Smooth muscle cell (in vitro differentiated cells): ENCODE results near the gene CD6. TPM values are rescaled to one million over a fixed set of nuclear protein-coding genes. Genes with fewer than 3 reads are reported as not detected.

Source experiments
- DNase-seq: peaks from one replicate; lab custom pipeline; 2025; ENCODE audit not compliant: unreplicated experiment; lab: John Stamatoyannopoulos, UW
- H2AFZ ChIP-seq: fragments of 200-600 bp; sonication (generic); 2 replicates; pipeline ENCODE4 v1.6.0; 2016; ENCODE audit warnings: antibody characterized with exemption, low read depth, mild to moderate bottlenecking
- H3F3A ChIP-seq: fragments of 200-600 bp; sonication (generic); 2 replicates; pipeline ENCODE4 v1.6.0; 2017; ENCODE audit warnings: antibody characterized with exemption, low read depth
- H3K27ac ChIP-seq: fragments of 200-600 bp; sonication (generic); 2 replicates; pipeline ENCODE4 v1.5.1; 2016; ENCODE audit warnings: low read depth, mild to moderate bottlenecking
- H3K27me3 ChIP-seq: fragments of 200-600 bp; sonication (generic); 2 replicates; pipeline ENCODE4 v1.6.1; 2016; ENCODE audit warnings: low read depth, mild to moderate bottlenecking
- H3K36me3 ChIP-seq: fragments of 200-600 bp; sonication (generic); 2 replicates; pipeline ENCODE4 v1.5.1; 2016; ENCODE audit warnings: low read depth
- H3K4me1 ChIP-seq: fragments of 200-600 bp; sonication (generic); 2 replicates; pipeline ENCODE4 v1.5.1; 2016; ENCODE audit warnings: low read depth
- H3K4me2 ChIP-seq: fragments of 200-600 bp; sonication (generic); 2 replicates; pipeline ENCODE4 v1.6.0; 2016; ENCODE audit warnings: mild to moderate bottlenecking
- H3K4me3 ChIP-seq: fragments of 200-600 bp; sonication (generic); 2 replicates; pipeline ENCODE4 v1.5.1; 2016; ENCODE audit warnings: mild to moderate bottlenecking
- H3K79me2 ChIP-seq: fragments of 200-600 bp; sonication (generic); 2 replicates; pipeline ENCODE4 v1.6.0; 2016; ENCODE audit warnings: low read depth, mild to moderate bottlenecking
- H3K9ac ChIP-seq: fragments of 200-600 bp; sonication (generic); 2 replicates; pipeline ENCODE4 v1.6.0; 2016; ENCODE audit warnings: low read depth
- H3K9me3 ChIP-seq: fragments of 200-600 bp; sonication (generic); replicated peaks from 2 replicates; pipeline ENCODE4 v1.5.1; 2016; ENCODE audit warnings: low read depth
- H4K20me1 ChIP-seq: fragments of 200-600 bp; sonication (generic); 2 replicates; pipeline ENCODE4 v1.6.0; 2016; ENCODE audit warnings: low read depth
- CTCF ChIP-seq: fragments of 200-600 bp; sonication (generic); IDR thresholded peaks from 2 replicates; pipeline ENCODE4 v1.5.1; 2017; ENCODE audit warnings: borderline replicate concordance, mild to moderate bottlenecking, antibody characterized with exemption; ENCODE audit not compliant: insufficient read depth, poor library complexity, severe bottlenecking
- WGBS: methylation state at CpG from one replicate; pipeline ENCODE4 v1.1.7; 2016; ENCODE audit warnings: low lambda C conversion rate; 5-methylcytosine and 5-hydroxymethylcytosine counted together
- polyA plus RNA-seq: library from polyadenylated mRNA; unstranded; fragments of >200 nt; fragmentation: Nextera tagmentation; extraction: Ambion mirVana; gene quantifications from 2 replicates; pipeline ENCODE4 v1.2.1, GENCODE V29; 2016
- total RNA-seq: library from RNA; depleted of rRNA; stranded (reverse); fragments of >200 nt; gene quantifications from 2 replicates; pipeline ENCODE4 v1.2.3, GENCODE V29; 2014

Gene CD6
- total and polyA plus RNA-seq, 2 experiments from 2014 or later: 0.27 TPM; not detected in 1

- H3K4me3 ChIP-seq: no peak overlapping the region
- DNase-seq: no peak
- no peak overlapping the region for H2AFZ ChIP-seq
- no peaks in the 10 kb centered on the region for H3F3A ChIP-seq
- 90% methylated on average over 16 of the region's 16 CpGs for WGBS
- no peak overlapping the region for H3K9ac ChIP-seq
- H4K20me1 ChIP-seq: no peaks in the 10 kb centered on the region
- no peaks in the 10 kb centered on the region for H3K4me1 ChIP-seq
- no peaks in the 10 kb centered on the region for H3K27me3 ChIP-seq
- H3K27ac ChIP-seq: no peak overlapping the region
- H3K79me2 ChIP-seq: no peaks in the 10 kb centered on the region
- H3K4me2 ChIP-seq: no peak overlapping the region
- no peaks in the 10 kb centered on the region for H3K36me3 ChIP-seq
- TF ChIP-seq CTCF: no peak
- H3K9me3 ChIP-seq: no peaks in the 10 kb centered on the region
Measured at GRCh38 chr11:61054927-61055562, 83.6 kb downstream of the CD6 start.

DNA sequence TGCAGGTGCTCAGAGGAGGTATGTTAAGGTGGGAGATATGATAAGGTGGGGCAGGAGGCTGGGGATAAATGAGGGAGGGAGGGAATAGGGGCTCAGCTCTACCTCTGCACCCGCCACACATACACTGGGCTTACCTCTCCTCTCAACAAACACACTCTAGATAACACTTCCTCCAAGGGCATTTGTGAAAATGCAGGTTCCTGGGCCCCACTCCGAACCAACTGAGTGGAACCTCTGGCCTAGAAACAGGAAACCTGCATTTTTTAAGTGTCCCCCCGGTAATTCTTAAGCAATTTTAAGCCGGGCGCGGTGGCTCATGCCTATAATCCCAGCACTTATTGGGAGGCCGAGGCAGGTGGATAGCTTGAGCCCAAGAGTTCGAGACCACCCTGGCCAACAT lies 84.3 kb downstream of the CD6 start:
- H3F3A ChIP-seq: no peaks in the 10 kb centered on the region
- no peaks in the 10 kb centered on the region for H3K4me1 ChIP-seq
- H3K36me3 ChIP-seq: no peaks in the 10 kb centered on the region
- H3K9me3 ChIP-seq: no peaks in the 10 kb centered on the region
- H3K9ac ChIP-seq: no peak overlapping the region
- WGBS: 92% methylated on average over 8 of the region's 8 CpGs
- no peak overlapping the region for H3K4me3 ChIP-seq
- no peaks in the 10 kb centered on the region for H3K27me3 ChIP-seq
- H3K79me2 ChIP-seq: no peaks in the 10 kb centered on the region
- no peak overlapping the region for H3K27ac ChIP-seq
- no peak for DNase-seq
- no peaks in the 10 kb centered on the region for H4K20me1 ChIP-seq
- H3K4me2 ChIP-seq: no peak overlapping the region
- no peak overlapping the region for H2AFZ ChIP-seq
- no peak for TF ChIP-seq CTCF

- H3K36me3 ChIP-seq: no peaks in the 10 kb centered on the region
- H3K4me2 ChIP-seq: no peak overlapping the region
- no peak overlapping the region for H2AFZ ChIP-seq
- no peaks in the 10 kb centered on the region for H3K4me1 ChIP-seq
- no peaks in the 10 kb centered on the region for H4K20me1 ChIP-seq
- H3K9me3 ChIP-seq: no peaks in the 10 kb centered on the region
- DNase-seq: no peak
- H3K27me3 ChIP-seq: no peaks in the 10 kb centered on the region
- no peak overlapping the region for H3K4me3 ChIP-seq
- H3F3A ChIP-seq: no peaks in the 10 kb centered on the region
- no peak overlapping the region for H3K27ac ChIP-seq
- H3K79me2 ChIP-seq: no peaks in the 10 kb centered on the region
- 72% methylated on average over 6 of the region's 6 CpGs for WGBS
- no peak for TF ChIP-seq CTCF
- no peak overlapping the region for H3K9ac ChIP-seq
Measured at GRCh38 chr11:61056571-61056970, 85.1 kb downstream of the CD6 start.

DNA sequence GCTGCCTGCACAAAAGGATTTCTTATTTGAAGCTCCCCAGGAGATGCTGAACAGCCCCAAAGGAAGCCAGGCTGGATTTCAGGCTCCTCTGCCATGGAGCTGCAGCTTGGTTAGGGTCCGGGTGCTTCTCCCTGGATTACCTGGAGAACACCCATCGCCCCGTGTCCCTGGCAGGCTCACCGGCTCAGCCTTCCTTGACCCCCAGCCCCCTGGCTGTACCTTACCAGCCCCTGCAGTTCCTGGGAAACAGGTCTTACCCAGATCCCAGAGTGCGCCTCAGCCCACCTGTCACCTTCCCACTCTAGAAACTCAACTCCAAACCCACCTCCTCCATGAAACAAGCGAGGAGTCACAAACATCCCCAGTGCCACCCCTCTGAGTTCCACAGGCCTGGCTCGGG lies 85.5 kb downstream of the CD6 start:
- no peaks in the 10 kb centered on the region for H3F3A ChIP-seq
- H3K9me3 ChIP-seq: no peaks in the 10 kb centered on the region
- H3K4me3 ChIP-seq: no peak overlapping the region
- no peak for DNase-seq
- no peaks in the 10 kb centered on the region for H3K27me3 ChIP-seq
- no peak for TF ChIP-seq CTCF
- H3K9ac ChIP-seq: no peak overlapping the region
- H3K4me2 ChIP-seq: no peak overlapping the region
- H3K4me1 ChIP-seq: no peaks in the 10 kb centered on the region
- H3K36me3 ChIP-seq: no peaks in the 10 kb centered on the region
- H3K27ac ChIP-seq: no peak overlapping the region
- WGBS: 75% methylated on average over 7 of the region's 7 CpGs
- no peak overlapping the region for H2AFZ ChIP-seq
- no peaks in the 10 kb centered on the region for H4K20me1 ChIP-seq
- H3K79me2 ChIP-seq: no peaks in the 10 kb centered on the region
